ENCODE measurements around the gene NPFFR2.

NPFFR2 gene

GRCh38 chr4:72022553-72022952, 9.2 kb upstream of the NPFFR2 start:
- H3K9me3 ChIP-seq (ENCODE audit: insufficient read depth, low read length) = no peaks in the 10 kb centered on the region
- H3K79me2 ChIP-seq (ENCODE audit: low read length) = no peaks in the 10 kb centered on the region
- TF ChIP-seq CTCF (IDR thresholded peaks at IDR 0.05; ENCODE audit: low read depth, low read length) (no peak), EZH2phosphoT487 (IDR thresholded peaks at IDR 0.05; ENCODE audit: low read depth) (no peak)

GRCh38 chr4:72055566-72055965, 23.8 kb downstream of the NPFFR2 start:
- no peak overlapping the region for H3K4me2 ChIP-seq (ENCODE audit: low read length)
- no peaks in the 10 kb centered on the region for H3K79me2 ChIP-seq (ENCODE audit: low read length)
- no peaks in the 10 kb centered on the region for H3K9me3 ChIP-seq (ENCODE audit: insufficient read depth, low read length)
- H3K4me3 ChIP-seq (ENCODE audit: low read length) = no peak overlapping the region
- no peak overlapping the region for H3K9ac ChIP-seq (ENCODE audit: low read length)
- H3K4me1 ChIP-seq (ENCODE audit: low read length) = no peaks in the 10 kb centered on the region
- no peak overlapping the region for H2AFZ ChIP-seq (ENCODE audit: low read depth, low read length)
- no peak overlapping the region for H3K27ac ChIP-seq (ENCODE audit: low read length)
- no peaks in the 10 kb centered on the region for H3K36me3 ChIP-seq (replicated peaks; ENCODE audit: low read depth, low read length)
- H4K20me1 ChIP-seq (ENCODE audit: insufficient read depth, low read length) = no peaks in the 10 kb centered on the region
- H3K27me3 ChIP-seq (ENCODE audit: low read depth, low read length) = no peaks in the 10 kb centered on the region
- TF ChIP-seq EZH2phosphoT487 (IDR thresholded peaks at IDR 0.05; ENCODE audit: low read depth) (no peak), CTCF (IDR thresholded peaks at IDR 0.05; ENCODE audit: low read depth, low read length) (no peak)

More at GRCh38 chr4:72022553-72022952, 9.2 kb upstream of the NPFFR2 start:
- H3K27me3 ChIP-seq (ENCODE audit: low read depth, low read length) = no peaks in the 10 kb centered on the region
- peaks cover 28% of the 10 kb centered on the region for H3K4me1 ChIP-seq (ENCODE audit: low read length)
- H2AFZ ChIP-seq (ENCODE audit: low read depth, low read length) = no peak overlapping the region
- H4K20me1 ChIP-seq (ENCODE audit: insufficient read depth, low read length) = no peaks in the 10 kb centered on the region
- no peak overlapping the region for H3K4me2 ChIP-seq (ENCODE audit: low read length)
- no peaks in the 10 kb centered on the region for H3K36me3 ChIP-seq (replicated peaks; ENCODE audit: low read depth, low read length)
- no peak overlapping the region for H3K27ac ChIP-seq (ENCODE audit: low read length)
- no peak overlapping the region for H3K4me3 ChIP-seq (ENCODE audit: low read length)
- H3K9ac ChIP-seq (ENCODE audit: low read length) = no peak overlapping the region

- H3K27ac ChIP-seq (ENCODE audit: low read length) = no peak overlapping the region
- H3K4me3 ChIP-seq (ENCODE audit: low read length) = no peak overlapping the region
- H3K79me2 ChIP-seq (ENCODE audit: low read length) = no peaks in the 10 kb centered on the region
- no peak overlapping the region for H3K4me2 ChIP-seq (ENCODE audit: low read length)
- H2AFZ ChIP-seq (ENCODE audit: low read depth, low read length) = no peak overlapping the region
- no peaks in the 10 kb centered on the region for H3K27me3 ChIP-seq (ENCODE audit: low read depth, low read length)
- H3K9ac ChIP-seq (ENCODE audit: low read length) = no peak overlapping the region
- no peaks in the 10 kb centered on the region for H3K4me1 ChIP-seq (ENCODE audit: low read length)
- H4K20me1 ChIP-seq (ENCODE audit: insufficient read depth, low read length) = no peaks in the 10 kb centered on the region
- H3K36me3 ChIP-seq (replicated peaks; ENCODE audit: low read depth, low read length) = no peaks in the 10 kb centered on the region
- no peaks in the 10 kb centered on the region for H3K9me3 ChIP-seq (ENCODE audit: insufficient read depth, low read length)
- no peak for TF ChIP-seq CTCF (IDR thresholded peaks at IDR 0.05; ENCODE audit: low read depth, low read length)
Observed at GRCh38 chr4:72063726-72064125, 31.9 kb downstream of the NPFFR2 start.

- Histone ChIP-seq H3K79me2 (ENCODE audit: low read length) (no peaks in the 10 kb centered on the region), H3K4me1 (ENCODE audit: low read length) (no peaks in the 10 kb centered on the region), H3K4me2 (ENCODE audit: low read length) (no peak overlapping the region), H4K20me1 (ENCODE audit: insufficient read depth, low read length) (no peaks in the 10 kb centered on the region), H3K9me3 (ENCODE audit: insufficient read depth, low read length) (no peaks in the 10 kb centered on the region), H3K27me3 (ENCODE audit: low read depth, low read length) (no peaks in the 10 kb centered on the region), H3K4me3 (ENCODE audit: low read length) (no peak overlapping the region), H3K27ac (ENCODE audit: low read length) (no peak overlapping the region), H3K9ac (ENCODE audit: low read length) (no peak overlapping the region), H2AFZ (ENCODE audit: low read depth, low read length) (no peak overlapping the region), H3K36me3 (replicated peaks; ENCODE audit: low read depth, low read length) (no peaks in the 10 kb centered on the region)
- TF ChIP-seq CTCF (IDR thresholded peaks at IDR 0.05; ENCODE audit: low read depth, low read length) = no peak
- no peak for TF ChIP-seq EZH2phosphoT487 (IDR thresholded peaks at IDR 0.05; ENCODE audit: low read depth)
Observed at GRCh38 chr4:72067051-72067450, 35.3 kb downstream of the NPFFR2 start.
